Body of pancreas (tissue), 4 donors: ENCODE data around the gene NUSAP1. TPM values are rescaled to one million over a fixed set of nuclear protein-coding genes. Genes with fewer than 3 reads are reported as not detected.

Experiments used
- ATAC-seq: fragments of 150-250 bp; one replicate; pipeline ENCODE4 v1.9.1; 2016
- DNase-seq, 4 donors: peaks; one replicate each; pipeline ENCODE4 v3.0.0-alpha.2; 2019
- H3K27ac ChIP-seq, 4 donors: fragments of 200-600 bp; sonication (generic); 1 replicate in 3 of 4; 2 replicates in 1 of 4; pipeline versions ENCODE4 v1.5.1 to v1.6.1; 2016 to 2019; ENCODE audit warnings: mild to moderate bottlenecking in 1 of 4, mixed read lengths in 1 of 4, moderate library complexity in 1 of 4
- H3K27me3 ChIP-seq, 2 donors: fragments of 200-600 bp; sonication (generic); one replicate each; pipeline ENCODE4 v1.6.0; 2016; ENCODE audit warnings: mild to moderate bottlenecking in 1 of 2
- H3K36me3 ChIP-seq, 2 donors: fragments of 200-600 bp; sonication (generic); replicated peaks in 1 of 2; 2 replicates each; pipeline ENCODE4 v1.5.1; 2016; ENCODE audit warnings: low read depth in 2 of 2; ENCODE audit not compliant: insufficient read depth in 1 of 2
- H3K4me1 ChIP-seq: fragments of 200-600 bp; sonication (generic); one replicate; pipeline ENCODE4 v1.6.0; 2016
- H3K4me3 ChIP-seq, 2 donors: fragments of 200-600 bp; sonication (generic); 1 replicate in 1 of 2; 2 replicates in 1 of 2; pipeline ENCODE4 v1.5.1; 2016 to 2019
- H3K9me3 ChIP-seq, 3 donors: fragments of 200-600 bp; sonication (generic); 1 replicate in 2 of 3; 2 replicates in 1 of 3; pipeline ENCODE4 v1.5.1; 2016
- POLR2A ChIP-seq, 3 donors: fragments of 450-650 bp; IDR thresholded peaks; one replicate each; pipeline ENCODE4 v1.6.1; 2016; ENCODE audit warnings: antibody characterized with exemption in 3 of 3, mild to moderate bottlenecking in 2 of 3
- WGBS, 2 donors: methylation state at CpG; one replicate each; pipeline ENCODE4 v1.1.5; 2017; 5-methylcytosine and 5-hydroxymethylcytosine counted together
- intact Hi-C: fragments of 100-400 bp; cut with DNase I; formaldehyde crosslinking; loops from one replicate; pipeline ENCODE4 v1.15.1; 2023
- total RNA-seq, 2 donors: library from RNA; depleted of rRNA; stranded (reverse); fragments of >200 nt; gene quantifications; one replicate each; pipeline ENCODE4 v1.1.0, GENCODE V29; 2016
- TF ChIP-seq, protein P1 (sequence below), 7 experiments: fragments of 450-650 bp in 4 of 7; fragments of 200-600 bp in 3 of 7; sonication (generic) in 3 of 7; IDR thresholded peaks; one replicate each; pipeline ENCODE4 v1.5.1; 2016 to 2019; ENCODE audit warnings: antibody characterized with exemption in 7 of 7

NUSAP1 gene
- total RNA-seq, 2 donors from 2014 or later = 2.1 to 5.3 TPM

GRCh38 chr15:41429003-41429890 lies 96.6 kb downstream of the NUSAP1 start:
- Histone ChIP-seq H3K27me3 (no peaks in the 10 kb centered on the region), H3K27ac (no peak overlapping the region), H3K4me3 (no peak overlapping the region), H3K36me3 (no peaks in the 10 kb centered on the region), H3K4me1 (no peaks in the 10 kb centered on the region), H3K9me3 (no peaks in the 10 kb centered on the region)
- TF ChIP-seq, protein P1, sequence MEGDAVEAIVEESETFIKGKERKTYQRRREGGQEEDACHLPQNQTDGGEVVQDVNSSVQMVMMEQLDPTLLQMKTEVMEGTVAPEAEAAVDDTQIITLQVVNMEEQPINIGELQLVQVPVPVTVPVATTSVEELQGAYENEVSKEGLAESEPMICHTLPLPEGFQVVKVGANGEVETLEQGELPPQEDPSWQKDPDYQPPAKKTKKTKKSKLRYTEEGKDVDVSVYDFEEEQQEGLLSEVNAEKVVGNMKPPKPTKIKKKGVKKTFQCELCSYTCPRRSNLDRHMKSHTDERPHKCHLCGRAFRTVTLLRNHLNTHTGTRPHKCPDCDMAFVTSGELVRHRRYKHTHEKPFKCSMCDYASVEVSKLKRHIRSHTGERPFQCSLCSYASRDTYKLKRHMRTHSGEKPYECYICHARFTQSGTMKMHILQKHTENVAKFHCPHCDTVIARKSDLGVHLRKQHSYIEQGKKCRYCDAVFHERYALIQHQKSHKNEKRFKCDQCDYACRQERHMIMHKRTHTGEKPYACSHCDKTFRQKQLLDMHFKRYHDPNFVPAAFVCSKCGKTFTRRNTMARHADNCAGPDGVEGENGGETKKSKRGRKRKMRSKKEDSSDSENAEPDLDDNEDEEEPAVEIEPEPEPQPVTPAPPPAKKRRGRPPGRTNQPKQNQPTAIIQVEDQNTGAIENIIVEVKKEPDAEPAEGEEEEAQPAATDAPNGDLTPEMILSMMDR (IDR thresholded peaks at IDR 0.05) = no peak
- TF ChIP-seq POLR2A (IDR thresholded peaks at IDR 0.05) = no peak
- ATAC-seq = no peak
- no peak for DNase-seq
- WGBS, 2 donors = 83 to 92% methylated on average over 10 of the region's 10 CpGs
- intact Hi-C loops = no loop called here

Other genes starting within 250 kb of the NUSAP1 start
- 10 to 100 TPM; 14.0 to 34.3 TPM for gene INO80, start 216.6 kb upstream of the NUSAP1 start, total RNA-seq
- gene EXD1, start 102.1 kb upstream of the NUSAP1 start, total RNA-seq = not detected
- 10 to 100 TPM; 61.0 to 87.9 TPM for gene CHP1, start 101.6 kb upstream of the NUSAP1 start, total RNA-seq
- gene OIP5, start 290 bp upstream of the NUSAP1 start, total RNA-seq = not detected
- 1 to 10 TPM; 7.0 to 8.2 TPM for gene NDUFAF1, start 69.6 kb downstream of the NUSAP1 start, total RNA-seq
- gene RTF1, start 84.2 kb downstream of the NUSAP1 start, total RNA-seq = 10 to 100 TPM; 10.9 to 22.1 TPM
- under 1 TPM; 0.33 to 0.52 TPM for gene ITPKA, start 161.0 kb downstream of the NUSAP1 start, total RNA-seq
- gene LTK, start 180.9 kb downstream of the NUSAP1 start, total RNA-seq = not detected
- gene RPAP1, start 211.4 kb downstream of the NUSAP1 start, total RNA-seq = 10 to 100 TPM; 23.1 to 43.5 TPM
- 10 to 100 TPM; 10.9 to 12.5 TPM for gene TYRO3, start 226.3 kb downstream of the NUSAP1 start, total RNA-seq